Naive thymus-derived CD8-positive, alpha-beta T cell (primary cell): Measurements from ENCODE around the gene MSH3. TPM values are rescaled to one million over a fixed set of nuclear protein-coding genes. Genes with fewer than 3 reads are reported as not detected.
"Not testable (repeated sequence)": the region's sequence is repeated elsewhere in the genome, so short reads cannot be mapped to it uniquely, and the experiment has no call there.

Experiments
- ATAC-seq, 2 donors: fragments of 150-1000 bp; cut with Tn5 transposase in 1 of 2; sonication (Bioruptor Pico), chemical (Tn5 transposase) in 1 of 2; 1 replicate in 1 of 2; 2 replicates in 1 of 2; pipeline ENCODE4 v1.10.0; 2021; ENCODE audit warnings: mild to moderate bottlenecking in 2 of 2, moderate library complexity in 2 of 2
- POLR2A ChIA-PET: fragments of 350-600 bp; sonication (Branson Sonifier 250); formaldehyde crosslinking; loops from one replicate; lab custom pipeline; 2021; ENCODE audit warnings: antibody characterized with exemption; lab: Charles Lee
- DNase-seq, 10 donors: peaks; one replicate each; pipeline versions ENCODE4 v3.0.0 to v3.0.0-alpha.2; 2020 to 2022
- H3K27ac Mint-ChIP-seq, 10 donors: one replicate each; pipeline ENCODE4 v1.8.0; 2020 to 2022; ENCODE audit warnings: mild to moderate bottlenecking in 10 of 10, mixed read lengths in 10 of 10, moderate library complexity in 4 of 10, inconsistent platforms in 1 of 10
- H3K27me3 Mint-ChIP-seq, 5 donors: one replicate each; pipeline ENCODE4 v1.8.0; 2021 to 2022; ENCODE audit warnings: mixed read lengths in 5 of 5
- H3K36me3 Mint-ChIP-seq, 3 donors: one replicate each; pipeline ENCODE4 v1.8.0; 2020 to 2022; ENCODE audit warnings: mixed read lengths in 3 of 3, mild to moderate bottlenecking in 2 of 3, inconsistent platforms in 1 of 3
- H3K4me1 Mint-ChIP-seq, 4 donors: one replicate each; pipeline ENCODE4 v1.8.0; 2021 to 2022; ENCODE audit warnings: mixed read lengths in 4 of 4
- H3K4me3 Mint-ChIP-seq, 10 donors: one replicate each; pipeline ENCODE4 v1.8.0; 2020 to 2022; ENCODE audit warnings: mild to moderate bottlenecking in 10 of 10, mixed read lengths in 10 of 10, moderate library complexity in 6 of 10, inconsistent platforms in 1 of 10
- H3K9me3 Mint-ChIP-seq, 9 donors: one replicate each; pipeline ENCODE4 v1.8.0; 2020 to 2022; ENCODE audit warnings: mixed read lengths in 9 of 9, mild to moderate bottlenecking in 3 of 9, inconsistent platforms in 1 of 9, moderate library complexity in 1 of 9
- polyA plus RNA-seq, 3 donors: library from polyadenylated mRNA; unstranded; fragments of 300-500 nt; fragmentation: Illumina TruSeq; gene quantifications; one replicate each; pipeline ENCODE4 v1.2.3, GENCODE V29; 2021
- total RNA-seq, 8 experiments: library from RNA in 2 of 8; stranded (reverse) in 2 of 8; gene quantifications; one replicate each; pipeline ENCODE4 v1.2.3 and lab custom pipeline; 2021 to 2026

Gene MSH3
- total and polyA plus RNA-seq, 5 experiments from 2014 or later, result 11.0 to 16.3 (median 13.0) TPM

DNA sequence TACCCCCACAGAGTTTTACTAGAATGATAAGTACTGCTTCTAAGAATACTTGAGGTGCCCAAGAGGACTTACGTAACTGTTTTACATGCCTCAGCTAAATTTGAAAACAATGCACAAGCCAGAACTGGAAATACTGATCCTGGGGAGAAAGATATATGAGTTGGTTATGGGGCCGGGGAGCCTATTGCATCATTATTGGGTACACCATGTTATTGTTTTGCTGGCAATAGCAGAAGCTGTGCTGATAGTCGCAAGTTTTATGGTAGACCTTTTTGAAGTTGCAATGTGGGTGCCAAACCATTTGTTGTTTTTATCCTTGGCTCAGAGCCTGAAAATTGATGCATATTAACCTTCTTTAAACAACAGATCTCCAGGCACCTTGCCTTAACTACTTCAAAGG is 108.8 kb downstream of the MSH3 start:
- no peak for ATAC-seq

DNA sequence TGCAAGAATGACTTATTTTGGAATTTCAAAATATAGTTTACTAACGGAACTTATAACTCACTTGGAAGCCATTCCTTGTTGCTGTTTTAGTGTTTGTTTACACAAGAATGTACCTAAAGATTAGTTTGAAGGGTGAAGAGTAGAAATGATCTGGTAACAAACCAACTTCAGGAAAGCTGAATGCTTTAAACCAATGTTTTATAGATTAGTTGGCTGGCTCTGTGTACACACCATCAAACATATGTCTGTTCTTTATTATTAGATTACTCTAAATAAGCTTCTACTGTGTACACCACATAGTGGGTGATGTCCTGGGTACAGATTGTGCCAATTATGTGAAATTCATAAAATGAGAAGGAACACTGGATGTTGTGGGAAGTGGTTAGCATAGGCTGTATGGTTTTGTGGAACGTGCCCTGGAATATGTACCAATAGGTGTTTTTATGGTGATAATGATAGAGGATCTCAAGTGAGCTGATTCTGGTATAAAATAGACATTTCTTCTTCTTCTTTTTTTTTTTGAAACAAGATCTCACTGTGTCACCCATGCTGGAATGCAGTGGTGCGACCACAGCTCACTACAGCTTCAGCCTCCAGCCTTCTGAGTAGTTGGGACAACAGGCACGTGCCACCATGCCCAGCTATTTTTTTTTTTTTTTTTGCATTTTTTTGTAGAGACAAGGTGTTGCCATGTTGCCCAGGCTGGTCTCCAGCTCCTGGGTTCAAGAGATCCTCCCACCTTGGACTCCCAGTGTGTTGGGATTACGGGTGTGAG is 109.6 kb downstream of the MSH3 start:
- ATAC-seq (no peak), DNase-seq (no peak)
- Mint-ChIP-seq H3K4me1 (peaks cover 11 to 20% (median 13%) of the 10 kb centered on the region in 4 donors), H3K27me3 (no peaks in the 10 kb centered on the region), H3K36me3 (peaks cover 10 to 36% (median 32%) of the 10 kb centered on the region in 3 donors), H3K4me3 (no peak overlapping the region), H3K27ac (no peak overlapping the region), H3K9me3 (peaks cover 0 to 3% (median 0%) of the 10 kb centered on the region in 9 donors)
- POLR2A ChIA-PET, result no interaction called here

More for the DNA sequence above, 108.8 kb downstream of the MSH3 start:
- Mint-ChIP-seq H3K9me3 (peaks cover 0 to 3% (median 0%) of the 10 kb centered on the region in 9 donors), H3K27ac (no peak overlapping the region), H3K4me3 (no peak overlapping the region), H3K4me1 (peaks cover 14 to 23% (median 16%) of the 10 kb centered on the region in 4 donors), H3K36me3 (peaks cover 13 to 32% (median 26%) of the 10 kb centered on the region in 3 donors), H3K27me3 (no peaks in the 10 kb centered on the region)
- DNase-seq, result no peak
- POLR2A ChIA-PET, result no interaction called here

DNA sequence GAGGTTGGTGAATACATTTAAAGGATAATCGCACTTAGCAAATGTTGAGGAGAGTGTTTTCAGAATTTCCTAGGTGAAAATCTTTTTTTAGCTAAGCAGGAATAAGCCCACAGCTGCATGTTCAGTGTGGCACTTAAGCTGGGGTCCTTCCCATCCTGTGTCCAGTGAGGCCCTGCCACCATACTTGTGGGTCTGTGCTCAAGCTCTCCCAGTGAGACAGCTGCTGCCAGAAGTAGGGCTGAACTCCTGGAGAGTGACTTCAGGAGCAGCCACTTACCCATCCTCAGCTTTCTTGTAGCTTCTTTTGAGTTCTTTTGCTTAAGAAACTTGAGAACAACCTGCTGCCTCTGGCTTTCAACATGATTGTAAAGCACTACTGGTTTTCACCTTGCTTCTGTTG is 110.3 kb downstream of the MSH3 start:
- H3K27ac Mint-ChIP-seq, result no peak overlapping the region

DNA sequence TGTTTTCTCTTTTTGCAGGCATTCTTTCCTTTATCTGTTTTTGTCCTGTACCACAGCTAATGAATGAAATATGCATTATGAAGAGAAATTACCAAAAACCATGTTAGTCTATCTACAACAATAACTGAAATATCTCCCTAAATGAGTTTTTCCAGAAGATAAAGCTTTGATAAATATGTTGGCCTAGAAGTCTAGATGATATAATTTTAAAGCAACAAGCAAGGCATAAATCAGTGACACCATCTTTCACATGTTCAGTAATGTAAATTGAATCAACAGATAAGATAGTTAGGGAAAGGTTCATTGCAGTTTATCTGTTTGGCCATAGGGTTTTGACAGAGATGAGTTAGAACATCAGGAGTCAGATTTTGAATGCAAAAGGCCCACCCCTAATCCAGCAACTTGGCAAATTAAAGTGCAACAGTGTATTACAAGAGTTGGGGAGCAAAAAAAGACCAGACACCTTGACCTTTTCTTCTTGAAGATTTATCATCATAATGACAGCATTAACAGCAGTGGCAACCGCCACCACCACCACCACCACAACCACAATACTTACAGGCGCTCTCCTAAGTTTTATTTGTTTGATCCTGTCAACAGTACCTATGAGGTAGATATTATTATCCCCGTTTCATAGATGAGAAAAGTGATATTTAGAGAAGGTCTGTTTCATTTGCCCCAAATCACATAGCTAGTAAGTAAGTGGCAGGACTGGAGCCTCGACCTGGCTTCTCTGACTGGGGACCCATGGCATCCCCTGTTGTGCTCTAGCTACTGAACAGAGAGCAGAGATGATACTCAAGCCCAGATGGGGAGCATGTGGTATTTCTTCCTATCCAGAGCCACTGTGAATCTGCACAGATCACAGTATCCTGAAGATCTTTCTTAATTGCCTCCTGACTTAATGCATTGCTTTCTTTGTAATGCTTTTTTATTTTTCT is 123.2 kb downstream of the MSH3 start:
- Mint-ChIP-seq H3K4me3 (peak overlapping the region in 2 of 10 donors; percentile 23 to 33), H3K27me3 (no peaks in the 10 kb centered on the region), H3K9me3 (no peaks in the 10 kb centered on the region), H3K4me1 (peaks cover 0 to 13% (median 7%) of the 10 kb centered on the region in 4 donors), H3K27ac (peak overlapping the region in 7 of 10 donors; percentile 3 to 78 (median 52)), H3K36me3 (peaks cover 7 to 56% (median 30%) of the 10 kb centered on the region in 3 donors)
- POLR2A ChIA-PET, result interaction anchor here (0.6 kb wide), 1 partner anchor 416 kb away, joined by 5 read pairs; no protein-coding TSS in a partner anchor
- ATAC-seq (peak in 1 of 2 donors; percentile 32), DNase-seq (peak in 4 of 10 donors; percentile 10 to 42 (median 24))

More for the DNA sequence above, 110.3 kb downstream of the MSH3 start:
- no peaks in the 10 kb centered on the region for H3K27me3 Mint-ChIP-seq
- POLR2A ChIA-PET, result no interaction called here
- no peak overlapping the region for H3K4me3 Mint-ChIP-seq
- peaks cover 4 to 13% (median 6%) of the 10 kb centered on the region in 4 donors for H3K4me1 Mint-ChIP-seq
- H3K9me3 Mint-ChIP-seq, result peaks cover 0 to 3% (median 0%) of the 10 kb centered on the region in 9 donors
- ATAC-seq, result no peak
- H3K36me3 Mint-ChIP-seq, result peaks cover 5 to 37% (median 33%) of the 10 kb centered on the region in 3 donors
- no peak for DNase-seq

DNA sequence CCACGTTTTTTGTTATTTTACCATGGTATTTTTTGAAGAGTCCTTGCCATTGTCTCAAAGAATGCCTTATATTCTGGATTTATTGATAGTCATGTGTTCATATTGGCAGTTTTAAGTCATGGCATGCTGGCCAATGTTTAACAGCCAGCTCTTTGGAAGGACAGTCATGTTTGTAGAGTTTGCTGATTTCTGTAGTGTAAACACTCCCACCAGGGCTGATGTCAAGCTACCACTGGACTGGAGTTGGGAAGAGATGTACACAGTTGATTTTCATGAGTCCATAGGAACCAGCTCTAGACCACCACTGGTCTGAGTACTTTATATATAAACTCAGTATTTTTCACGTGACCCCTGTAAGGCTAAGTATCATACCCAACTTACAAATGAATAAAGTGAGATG is 125.6 kb downstream of the MSH3 start:
- no peak overlapping the region for H3K4me3 Mint-ChIP-seq
- H3K27ac Mint-ChIP-seq, result peak overlapping the region in 1 of 10 donors; percentile 47
- H3K27me3 Mint-ChIP-seq, result no peaks in the 10 kb centered on the region
- no peaks in the 10 kb centered on the region for H3K9me3 Mint-ChIP-seq
- ATAC-seq (no peak), DNase-seq (no peak)
- POLR2A ChIA-PET, result no interaction called here
- peaks cover 0 to 13% (median 9%) of the 10 kb centered on the region in 4 donors for H3K4me1 Mint-ChIP-seq
- H3K36me3 Mint-ChIP-seq, result peaks cover 10 to 57% (median 35%) of the 10 kb centered on the region in 3 donors

DNA sequence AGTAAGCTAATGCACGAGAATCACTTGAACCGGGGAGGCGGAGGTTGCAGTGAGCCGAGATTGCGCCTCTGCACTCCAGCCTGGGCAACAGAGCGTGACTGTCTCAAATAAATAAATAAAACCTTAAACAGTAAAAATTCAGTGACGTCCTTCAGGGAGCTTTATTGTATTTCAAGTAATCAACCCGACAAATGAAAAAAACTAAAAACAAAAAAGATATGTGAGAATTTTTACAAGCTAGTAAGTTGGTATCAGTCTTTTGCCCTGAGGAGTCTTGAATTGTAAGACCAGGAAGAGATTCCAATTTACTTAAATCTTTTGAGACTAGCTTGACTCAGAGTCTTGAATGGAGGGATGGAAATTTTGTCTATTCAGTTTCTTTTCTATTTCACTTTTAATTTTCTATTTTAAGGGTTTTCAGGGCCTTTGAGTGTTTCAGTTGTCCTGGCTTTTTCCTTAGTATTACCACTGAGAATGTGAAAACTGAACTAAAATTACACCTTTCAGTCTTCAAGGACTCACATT is 126.4 kb downstream of the MSH3 start:
- H3K9me3 Mint-ChIP-seq, result no peaks in the 10 kb centered on the region
- no peak for DNase-seq
- ATAC-seq, result no peak
- no peaks in the 10 kb centered on the region for H3K27me3 Mint-ChIP-seq
- POLR2A ChIA-PET, result no interaction called here
- H3K36me3 Mint-ChIP-seq, result peaks cover 10 to 57% (median 40%) of the 10 kb centered on the region in 3 donors
- H3K4me1 Mint-ChIP-seq, result peaks cover 0 to 13% (median 9%) of the 10 kb centered on the region in 4 donors
- no peak overlapping the region for H3K4me3 Mint-ChIP-seq
- no peak overlapping the region for H3K27ac Mint-ChIP-seq

DNA sequence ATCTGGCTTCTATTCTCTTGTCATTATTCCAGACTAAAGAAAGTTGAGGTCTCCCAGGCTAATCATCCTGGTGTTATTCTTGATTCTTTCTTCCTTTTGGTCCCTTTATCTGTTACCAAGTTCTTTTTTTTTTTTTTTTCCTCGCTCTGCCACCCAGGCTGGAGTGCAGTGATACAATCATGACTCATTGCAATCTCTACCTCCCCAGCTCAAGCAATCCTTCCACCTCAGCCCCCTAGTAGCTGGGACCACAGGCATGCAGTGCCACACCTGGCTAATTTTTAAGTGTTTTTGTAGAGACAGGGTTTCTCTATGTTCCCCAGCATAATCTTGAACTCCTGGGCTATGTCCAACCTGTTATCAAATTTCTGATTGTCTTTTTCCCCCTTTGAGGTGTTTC is 126.9 kb downstream of the MSH3 start:
- Mint-ChIP-seq H3K27ac (peak overlapping the region in 1 of 10 donors; percentile 68), H3K4me1 (peaks cover 0 to 13% (median 9%) of the 10 kb centered on the region in 4 donors), H3K36me3 (peaks cover 10 to 56% (median 40%) of the 10 kb centered on the region in 3 donors), H3K4me3 (no peak overlapping the region), H3K27me3 (no peaks in the 10 kb centered on the region), H3K9me3 (no peaks in the 10 kb centered on the region)
- ATAC-seq (no peak), DNase-seq (no peak)
- POLR2A ChIA-PET, result no interaction called here

DNA sequence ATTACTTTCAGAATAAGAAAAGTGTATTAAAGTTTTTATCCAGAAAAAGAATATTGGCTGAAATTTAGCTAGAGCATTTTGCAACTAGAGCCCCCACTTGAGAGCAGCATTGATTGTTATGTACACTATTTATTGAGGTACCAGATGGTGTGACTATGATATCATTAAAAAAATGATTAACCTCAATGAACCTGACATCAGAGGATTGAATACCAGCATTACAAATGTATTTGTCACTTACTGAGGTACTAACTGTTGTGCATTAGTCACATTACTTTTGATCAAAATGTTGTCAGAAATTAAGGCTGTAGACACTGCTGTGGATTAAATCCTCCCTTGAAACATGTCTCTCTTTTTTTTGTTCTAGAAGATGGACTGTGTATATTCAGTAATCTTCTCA is 128.2 kb downstream of the MSH3 start:
- Mint-ChIP-seq H3K4me1 (peaks cover 0 to 7% (median 6%) of the 10 kb centered on the region in 4 donors), H3K27ac (no peak overlapping the region), H3K36me3 (peaks cover 10 to 52% (median 41%) of the 10 kb centered on the region in 3 donors), H3K4me3 (no peak overlapping the region), H3K9me3 (no peaks in the 10 kb centered on the region), H3K27me3 (no peaks in the 10 kb centered on the region)
- POLR2A ChIA-PET, result no interaction called here
- no peak for DNase-seq
- ATAC-seq, result no peak

DNA sequence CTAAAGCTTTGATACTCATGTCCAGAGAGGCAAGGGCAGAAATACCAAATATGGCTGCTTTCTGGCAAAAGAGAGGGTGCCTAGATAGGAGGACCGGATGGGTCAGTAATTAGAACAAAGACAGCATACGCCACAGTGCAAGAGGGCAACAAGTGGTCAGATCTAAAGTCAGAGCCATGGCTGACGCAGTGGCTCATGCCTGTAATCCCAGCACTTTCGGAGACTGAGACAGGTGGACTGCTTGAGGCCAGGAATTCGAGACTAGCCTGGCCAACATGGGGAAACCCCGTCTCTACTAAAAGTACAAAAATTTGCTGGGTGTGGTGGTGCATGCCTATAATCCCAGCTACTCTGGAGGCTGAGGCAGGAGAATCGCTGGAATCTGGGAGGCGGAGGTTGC is 129.3 kb downstream of the MSH3 start:
- H3K4me1 Mint-ChIP-seq, ATAC-seq: not testable (repeated sequence)

DNA sequence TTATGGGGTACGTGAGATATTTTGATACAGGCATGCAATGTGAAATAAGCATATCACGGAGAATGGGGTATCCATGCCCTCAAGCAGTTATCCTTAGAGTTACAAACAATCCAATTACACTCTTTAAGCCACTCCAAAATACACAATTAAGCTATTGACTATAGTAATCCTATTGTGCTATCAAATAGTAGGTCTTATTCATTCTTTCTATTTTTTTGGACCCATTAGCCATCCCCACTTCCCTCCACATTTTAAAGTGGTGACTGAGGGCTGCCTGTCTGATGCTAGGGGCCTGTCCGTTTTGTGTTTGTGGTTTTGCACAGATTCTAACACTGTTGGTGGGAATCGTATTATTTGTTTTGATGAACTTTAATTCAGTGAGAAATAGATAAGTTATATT is 130.0 kb downstream of the MSH3 start:
- Mint-ChIP-seq H3K27me3 (no peaks in the 10 kb centered on the region), H3K4me1 (peaks cover 0 to 4% (median 0%) of the 10 kb centered on the region in 4 donors), H3K27ac (no peak overlapping the region), H3K36me3 (peaks cover 10 to 46% (median 36%) of the 10 kb centered on the region in 3 donors), H3K4me3 (no peak overlapping the region), H3K9me3 (no peaks in the 10 kb centered on the region)
- DNase-seq (no peak), ATAC-seq (no peak)
- POLR2A ChIA-PET, result no interaction called here

More for the DNA sequence above, 129.3 kb downstream of the MSH3 start:
- H3K9me3 Mint-ChIP-seq, H3K4me3 Mint-ChIP-seq, DNase-seq, H3K27ac Mint-ChIP-seq, POLR2A ChIA-PET, H3K27me3 Mint-ChIP-seq: not testable (repeated sequence)
- H3K36me3 Mint-ChIP-seq, result peaks cover 10 to 46% (median 37%) of the 10 kb centered on the region in 3 donors

DNA sequence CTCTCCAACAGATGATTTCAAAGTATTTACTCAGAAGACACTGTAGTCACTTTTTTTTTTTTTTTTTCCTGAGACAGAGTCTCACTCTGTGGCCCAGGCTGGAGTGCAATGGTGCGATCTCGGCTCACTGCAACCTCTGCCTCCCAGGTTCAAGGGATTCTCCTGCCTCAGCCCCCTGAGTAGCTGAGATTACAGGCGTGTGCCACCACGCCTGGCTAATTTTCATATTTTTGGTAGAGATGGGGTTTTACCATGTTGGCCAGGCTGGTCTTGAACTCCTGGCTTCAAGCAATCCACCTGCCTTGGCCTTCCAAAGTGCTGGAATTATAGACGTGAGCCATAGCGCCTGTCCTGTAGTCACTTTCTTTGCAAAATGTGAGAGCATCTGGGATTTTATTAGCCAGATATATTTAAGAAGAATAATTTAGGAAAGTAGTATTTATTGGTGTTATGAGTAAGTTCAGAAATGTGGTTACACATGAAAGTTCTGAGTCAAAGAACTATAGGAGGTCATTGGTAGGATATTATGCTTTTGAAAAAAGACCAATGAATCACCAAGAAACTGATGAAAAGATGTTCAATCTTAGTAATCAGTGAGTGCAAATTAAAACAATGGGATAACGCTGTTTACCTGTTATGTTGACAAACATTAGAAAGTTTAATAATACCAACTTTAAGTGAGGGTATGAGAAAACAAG is 135.0 kb downstream of the MSH3 start:
- H3K9me3 Mint-ChIP-seq, H3K27me3 Mint-ChIP-seq, DNase-seq, ATAC-seq, H3K4me1 Mint-ChIP-seq, POLR2A ChIA-PET, H3K4me3 Mint-ChIP-seq: not testable (repeated sequence)
- peak overlapping the region in 1 of 10 donors; percentile 21 for H3K27ac Mint-ChIP-seq
- peaks cover 4 to 42% (median 26%) of the 10 kb centered on the region in 3 donors for H3K36me3 Mint-ChIP-seq

DNA sequence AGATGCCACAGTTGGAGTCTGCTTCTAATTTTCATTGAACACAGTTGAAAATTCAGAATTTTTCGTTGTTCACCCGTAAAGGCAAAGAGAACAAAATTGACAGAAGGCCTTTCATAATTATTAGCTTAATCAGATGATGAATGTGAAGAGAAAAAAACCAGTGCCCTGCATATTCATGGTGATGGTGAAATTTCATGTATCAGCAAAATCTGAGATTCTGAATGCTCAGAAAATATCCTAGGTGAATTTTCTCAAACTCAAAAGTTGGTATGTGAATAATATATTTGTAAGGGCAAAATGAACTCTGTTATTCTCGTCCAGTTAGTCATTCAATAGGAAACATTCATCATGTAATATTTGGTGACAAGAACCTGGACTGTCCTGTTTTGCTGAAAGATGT is 136.2 kb downstream of the MSH3 start:
- Mint-ChIP-seq H3K27ac (no peak overlapping the region), H3K27me3 (no peaks in the 10 kb centered on the region), H3K4me1 (no peaks in the 10 kb centered on the region), H3K9me3 (no peaks in the 10 kb centered on the region), H3K36me3 (peaks cover 4 to 39% (median 19%) of the 10 kb centered on the region in 3 donors), H3K4me3 (no peak overlapping the region)
- DNase-seq, result no peak
- POLR2A ChIA-PET, result no interaction called here
- ATAC-seq, result no peak
